Right lobe of liver (tissue), 4 donors: ENCODE measurements around the gene MRPL47.

Source experiments
- POLR2A ChIP-seq: fragments of 450-650 bp; IDR thresholded peaks from one replicate; pipeline ENCODE4 v1.6.1; 2017; ENCODE audit warnings: antibody characterized with exemption, mild to moderate bottlenecking
- TF ChIP-seq, protein P1 (sequence below), 4 donors: fragments of 200-600 bp in 3 of 4; fragments of 450-650 bp in 1 of 4; IDR thresholded peaks; one replicate each; pipeline versions ENCODE4 v1.5.1 to v1.8.0; 2016 to 2022; ENCODE audit warnings: antibody characterized with exemption in 4 of 4, mild to moderate bottlenecking in 2 of 4
- donor health status: DM: no; HTN: no; CAD: no.
- donor health status: DM: no; HTN: no; CAD: no.
- donor health status: DM: no; HTN: yes; CAD: no.

DNA sequence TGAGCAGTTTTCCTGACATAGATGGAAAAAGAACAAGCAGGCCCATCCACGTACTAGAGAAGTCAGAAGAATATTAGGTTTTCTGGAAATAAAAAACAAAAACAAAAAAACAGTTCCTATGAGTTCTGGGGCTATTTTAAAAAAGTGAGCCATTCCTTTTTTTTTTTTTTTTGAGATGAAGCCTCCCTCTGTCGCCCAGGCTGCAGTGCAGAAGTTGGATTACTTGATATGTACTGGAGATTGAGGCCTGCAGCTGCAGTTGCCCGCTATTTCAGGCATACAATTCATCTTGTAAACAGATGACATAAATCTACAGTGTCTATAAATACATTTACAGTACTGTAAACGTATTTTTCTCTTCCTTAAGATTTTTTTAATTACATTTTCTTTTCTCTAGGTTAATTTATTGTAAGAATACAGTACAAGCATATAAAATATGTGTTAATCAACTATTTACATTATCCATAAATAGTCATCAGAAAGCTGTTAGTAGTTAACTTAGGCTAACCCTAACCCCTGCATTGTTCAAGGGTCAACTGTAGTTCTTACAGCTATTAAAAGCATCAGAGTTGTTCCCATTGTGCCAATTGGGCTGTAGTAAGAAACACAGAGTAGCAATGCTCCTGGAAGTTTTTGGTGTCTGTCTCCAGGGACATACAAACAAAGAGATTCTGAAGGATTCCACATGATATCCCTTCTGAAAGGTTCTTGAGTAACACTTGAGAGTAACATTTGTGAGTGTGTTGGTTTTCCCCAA lies 52.9 kb downstream of the MRPL47 start:
- TF ChIP-seq, protein P1, sequence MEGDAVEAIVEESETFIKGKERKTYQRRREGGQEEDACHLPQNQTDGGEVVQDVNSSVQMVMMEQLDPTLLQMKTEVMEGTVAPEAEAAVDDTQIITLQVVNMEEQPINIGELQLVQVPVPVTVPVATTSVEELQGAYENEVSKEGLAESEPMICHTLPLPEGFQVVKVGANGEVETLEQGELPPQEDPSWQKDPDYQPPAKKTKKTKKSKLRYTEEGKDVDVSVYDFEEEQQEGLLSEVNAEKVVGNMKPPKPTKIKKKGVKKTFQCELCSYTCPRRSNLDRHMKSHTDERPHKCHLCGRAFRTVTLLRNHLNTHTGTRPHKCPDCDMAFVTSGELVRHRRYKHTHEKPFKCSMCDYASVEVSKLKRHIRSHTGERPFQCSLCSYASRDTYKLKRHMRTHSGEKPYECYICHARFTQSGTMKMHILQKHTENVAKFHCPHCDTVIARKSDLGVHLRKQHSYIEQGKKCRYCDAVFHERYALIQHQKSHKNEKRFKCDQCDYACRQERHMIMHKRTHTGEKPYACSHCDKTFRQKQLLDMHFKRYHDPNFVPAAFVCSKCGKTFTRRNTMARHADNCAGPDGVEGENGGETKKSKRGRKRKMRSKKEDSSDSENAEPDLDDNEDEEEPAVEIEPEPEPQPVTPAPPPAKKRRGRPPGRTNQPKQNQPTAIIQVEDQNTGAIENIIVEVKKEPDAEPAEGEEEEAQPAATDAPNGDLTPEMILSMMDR (IDR thresholded peaks at IDR 0.05) = no peak
- no peak for TF ChIP-seq POLR2A
